Measurements from ENCODE around the gene CRIM1.

CRIM1 gene

DNA sequence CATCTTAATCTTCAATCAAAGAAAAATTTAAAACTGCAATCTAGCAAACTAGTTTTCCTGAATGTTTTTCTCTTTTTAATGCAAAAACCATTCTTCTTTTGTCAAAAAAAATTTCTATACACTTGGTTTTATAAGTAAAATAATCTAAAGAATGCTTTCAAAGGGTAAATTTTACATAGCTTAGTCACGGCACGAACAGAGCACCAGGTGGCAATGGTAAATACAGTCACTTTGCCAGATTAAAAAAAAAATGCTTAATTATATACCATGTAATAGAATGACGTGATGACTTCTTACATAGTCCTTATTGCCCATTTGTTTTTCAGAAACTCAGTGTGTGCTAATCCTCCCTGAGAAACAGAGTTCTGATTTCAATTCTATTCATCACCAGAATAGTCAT lies 232.0 kb downstream of the CRIM1 start:
- TF ChIP-seq TAF1 (IDR thresholded peaks at IDR 0.05; ENCODE audit: low read depth) (no peak), EP300 (IDR thresholded peaks at IDR 0.05; ENCODE audit: borderline replicate concordance) (no peak), TEAD4 (IDR thresholded peaks at IDR 0.05) (no peak), FOXM1 (IDR thresholded peaks at IDR 0.05; ENCODE audit: borderline replicate concordance, low read depth) (no peak), ZBTB7A (IDR thresholded peaks at IDR 0.05; ENCODE audit: low read depth) (no peak), CEBPB (IDR thresholded peaks at IDR 0.05) (no peak), CREB1 (IDR thresholded peaks at IDR 0.05; ENCODE audit: low read depth) (no peak)
- TF ChIP-seq, protein P1, sequence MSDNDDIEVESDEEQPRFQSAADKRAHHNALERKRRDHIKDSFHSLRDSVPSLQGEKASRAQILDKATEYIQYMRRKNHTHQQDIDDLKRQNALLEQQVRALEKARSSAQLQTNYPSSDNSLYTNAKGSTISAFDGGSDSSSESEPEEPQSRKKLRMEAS (IDR thresholded peaks at IDR 0.05), result no peak
- TF ChIP-seq, protein P2, sequence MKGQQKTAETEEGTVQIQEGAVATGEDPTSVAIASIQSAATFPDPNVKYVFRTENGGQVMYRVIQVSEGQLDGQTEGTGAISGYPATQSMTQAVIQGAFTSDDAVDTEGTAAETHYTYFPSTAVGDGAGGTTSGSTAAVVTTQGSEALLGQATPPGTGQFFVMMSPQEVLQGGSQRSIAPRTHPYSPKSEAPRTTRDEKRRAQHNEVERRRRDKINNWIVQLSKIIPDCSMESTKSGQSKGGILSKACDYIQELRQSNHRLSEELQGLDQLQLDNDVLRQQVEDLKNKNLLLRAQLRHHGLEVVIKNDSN (IDR thresholded peaks at IDR 0.05), result no peak

DNA sequence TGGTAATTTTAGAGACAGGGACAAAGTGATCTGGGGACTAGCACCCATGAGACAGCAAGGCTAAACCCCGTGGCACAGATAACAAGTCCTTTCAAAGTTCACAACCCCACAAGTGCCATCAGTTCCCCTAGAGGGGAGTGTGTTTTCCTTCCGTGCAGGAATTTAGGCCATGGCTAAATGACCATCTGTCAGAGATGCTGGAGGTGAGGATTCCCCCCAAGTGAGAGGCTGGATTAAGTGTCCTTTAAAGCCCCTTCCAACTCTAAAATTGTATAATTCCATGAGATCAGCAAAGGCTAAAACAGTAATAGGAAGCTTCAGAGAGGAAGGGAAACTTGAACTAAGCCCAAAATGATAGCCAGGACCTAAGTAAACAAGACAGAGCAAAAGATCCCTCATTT lies 233.7 kb downstream of the CRIM1 start:
- TF ChIP-seq TAF1 (IDR thresholded peaks at IDR 0.05; ENCODE audit: low read depth) (no peak), CEBPB (IDR thresholded peaks at IDR 0.05) (no peak), YY1 (IDR thresholded peaks at IDR 0.05; ENCODE audit: low read depth) (no peak), FOXM1 (IDR thresholded peaks at IDR 0.05; ENCODE audit: borderline replicate concordance, low read depth) (no peak), EGR1 (IDR thresholded peaks at IDR 0.05) (no peak), ZBTB7A (IDR thresholded peaks at IDR 0.05; ENCODE audit: low read depth) (no peak), RAD21 (IDR thresholded peaks at IDR 0.05; ENCODE audit: low read depth) (no peak), TEAD4 (IDR thresholded peaks at IDR 0.05) (no peak), TCF12 (IDR thresholded peaks at IDR 0.05; ENCODE audit: low read depth) (no peak), EP300 (IDR thresholded peaks at IDR 0.05; ENCODE audit: borderline replicate concordance) (no peak), NFIC (IDR thresholded peaks at IDR 0.05) (no peak), CREB1 (IDR thresholded peaks at IDR 0.05; ENCODE audit: low read depth) (no peak)
- TF ChIP-seq, protein P2 (IDR thresholded peaks at IDR 0.05), result no peak
- TF ChIP-seq, protein P3, sequence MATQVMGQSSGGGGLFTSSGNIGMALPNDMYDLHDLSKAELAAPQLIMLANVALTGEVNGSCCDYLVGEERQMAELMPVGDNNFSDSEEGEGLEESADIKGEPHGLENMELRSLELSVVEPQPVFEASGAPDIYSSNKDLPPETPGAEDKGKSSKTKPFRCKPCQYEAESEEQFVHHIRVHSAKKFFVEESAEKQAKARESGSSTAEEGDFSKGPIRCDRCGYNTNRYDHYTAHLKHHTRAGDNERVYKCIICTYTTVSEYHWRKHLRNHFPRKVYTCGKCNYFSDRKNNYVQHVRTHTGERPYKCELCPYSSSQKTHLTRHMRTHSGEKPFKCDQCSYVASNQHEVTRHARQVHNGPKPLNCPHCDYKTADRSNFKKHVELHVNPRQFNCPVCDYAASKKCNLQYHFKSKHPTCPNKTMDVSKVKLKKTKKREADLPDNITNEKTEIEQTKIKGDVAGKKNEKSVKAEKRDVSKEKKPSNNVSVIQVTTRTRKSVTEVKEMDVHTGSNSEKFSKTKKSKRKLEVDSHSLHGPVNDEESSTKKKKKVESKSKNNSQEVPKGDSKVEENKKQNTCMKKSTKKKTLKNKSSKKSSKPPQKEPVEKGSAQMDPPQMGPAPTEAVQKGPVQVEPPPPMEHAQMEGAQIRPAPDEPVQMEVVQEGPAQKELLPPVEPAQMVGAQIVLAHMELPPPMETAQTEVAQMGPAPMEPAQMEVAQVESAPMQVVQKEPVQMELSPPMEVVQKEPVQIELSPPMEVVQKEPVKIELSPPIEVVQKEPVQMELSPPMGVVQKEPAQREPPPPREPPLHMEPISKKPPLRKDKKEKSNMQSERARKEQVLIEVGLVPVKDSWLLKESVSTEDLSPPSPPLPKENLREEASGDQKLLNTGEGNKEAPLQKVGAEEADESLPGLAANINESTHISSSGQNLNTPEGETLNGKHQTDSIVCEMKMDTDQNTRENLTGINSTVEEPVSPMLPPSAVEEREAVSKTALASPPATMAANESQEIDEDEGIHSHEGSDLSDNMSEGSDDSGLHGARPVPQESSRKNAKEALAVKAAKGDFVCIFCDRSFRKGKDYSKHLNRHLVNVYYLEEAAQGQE (IDR thresholded peaks at IDR 0.05; ENCODE audit: low read depth), result no peak
- TF ChIP-seq, protein P1 (IDR thresholded peaks at IDR 0.05), result no peak

DNA sequence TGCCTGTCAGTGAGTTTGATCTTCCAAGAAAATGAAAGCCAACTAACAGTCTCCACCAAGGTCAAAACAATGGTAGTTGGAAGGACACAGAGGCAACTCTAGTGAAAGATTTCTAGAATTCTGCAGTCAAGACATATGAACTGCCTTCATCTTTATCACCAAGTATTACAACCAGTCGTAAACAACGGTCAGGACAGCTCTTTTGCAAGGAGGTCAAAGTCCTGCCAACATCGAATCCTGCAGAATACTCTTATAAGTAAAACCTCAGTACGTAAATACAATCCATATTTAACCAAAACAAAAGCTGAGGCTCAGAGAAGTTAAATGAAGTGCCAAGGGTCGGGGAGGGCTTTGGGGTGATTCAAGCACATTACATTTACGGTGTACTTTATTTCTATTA lies 239.3 kb downstream of the CRIM1 start:
- TF ChIP-seq TEAD4 (IDR thresholded peaks at IDR 0.05), result no peak
- TF ChIP-seq FOXM1 (IDR thresholded peaks at IDR 0.05; ENCODE audit: borderline replicate concordance, low read depth), result no peak
- no peak for TF ChIP-seq TAF1 (IDR thresholded peaks at IDR 0.05; ENCODE audit: low read depth)
- TF ChIP-seq NFIC (IDR thresholded peaks at IDR 0.05), result no peak
- TF ChIP-seq ZBTB7A (IDR thresholded peaks at IDR 0.05; ENCODE audit: low read depth), result no peak
- TF ChIP-seq, protein P3 (IDR thresholded peaks at IDR 0.05; ENCODE audit: low read depth), result no peak
- no peak for TF ChIP-seq YY1 (IDR thresholded peaks at IDR 0.05; ENCODE audit: low read depth)
- no peak for TF ChIP-seq CEBPB (IDR thresholded peaks at IDR 0.05)
- no peak for TF ChIP-seq EGR1 (IDR thresholded peaks at IDR 0.05)
- TF ChIP-seq CREB1 (IDR thresholded peaks at IDR 0.05; ENCODE audit: low read depth), result no peak
- TF ChIP-seq, protein P1 (IDR thresholded peaks at IDR 0.05), result no peak
- TF ChIP-seq RAD21 (IDR thresholded peaks at IDR 0.05; ENCODE audit: low read depth), result no peak
- TF ChIP-seq EP300 (IDR thresholded peaks at IDR 0.05; ENCODE audit: borderline replicate concordance), result no peak
- TF ChIP-seq, protein P2 (IDR thresholded peaks at IDR 0.05), result no peak
- no peak for TF ChIP-seq TCF12 (IDR thresholded peaks at IDR 0.05; ENCODE audit: low read depth)

DNA sequence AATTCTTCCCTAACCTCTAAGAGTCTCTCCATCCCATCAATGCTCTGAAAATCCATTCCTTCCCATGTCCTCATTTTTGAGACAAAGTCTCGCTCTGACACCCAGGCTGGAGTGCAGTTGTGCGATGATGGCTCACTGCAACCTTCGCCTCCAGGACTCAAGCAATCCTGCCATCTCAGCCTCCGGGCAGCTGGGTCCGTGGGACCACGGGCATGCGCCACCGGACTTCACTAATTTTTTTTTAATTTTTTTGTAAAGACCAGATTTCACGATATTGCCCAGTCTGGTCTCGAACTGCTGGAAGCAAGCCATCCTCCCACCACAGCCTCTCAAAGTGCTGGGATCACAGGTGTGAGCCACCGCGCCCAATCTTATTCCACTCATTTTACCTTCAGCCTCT lies 240.8 kb downstream of the CRIM1 start:
- TF ChIP-seq NFIC (IDR thresholded peaks at IDR 0.05), result no peak

DNA sequence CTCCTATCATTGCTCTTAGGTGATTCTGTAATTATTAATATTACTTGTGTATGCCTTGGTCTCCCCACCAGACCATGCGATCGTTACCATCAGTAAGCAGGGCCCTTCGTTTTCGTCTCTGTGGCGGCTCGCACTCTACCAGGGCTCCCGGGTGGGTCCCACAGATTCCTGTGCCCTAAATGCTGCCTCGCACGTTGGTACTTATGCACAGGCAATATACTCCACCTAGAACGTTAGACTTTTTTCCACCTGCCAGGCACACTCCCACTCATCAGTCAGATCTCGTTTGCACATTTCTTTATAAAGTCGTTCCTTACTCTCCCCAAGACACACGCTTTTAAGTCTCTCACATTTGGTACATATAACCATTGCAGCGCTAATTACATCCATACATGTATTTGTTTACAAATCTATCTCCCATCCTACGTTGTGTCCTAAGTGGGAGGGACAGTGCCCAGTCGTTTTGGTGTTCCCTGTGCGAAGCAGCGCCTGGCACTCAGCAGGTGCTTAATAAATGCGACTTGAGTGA lies 241.5 kb downstream of the CRIM1 start:
- TF ChIP-seq TCF12 (IDR thresholded peaks at IDR 0.05; ENCODE audit: low read depth) (no peak), FOXM1 (IDR thresholded peaks at IDR 0.05; ENCODE audit: borderline replicate concordance, low read depth) (no peak), YY1 (IDR thresholded peaks at IDR 0.05; ENCODE audit: low read depth) (no peak), ZBTB7A (IDR thresholded peaks at IDR 0.05; ENCODE audit: low read depth) (no peak), EGR1 (IDR thresholded peaks at IDR 0.05) (no peak), TAF1 (IDR thresholded peaks at IDR 0.05; ENCODE audit: low read depth) (no peak), NFIC (IDR thresholded peaks at IDR 0.05) (no peak), RAD21 (IDR thresholded peaks at IDR 0.05; ENCODE audit: low read depth) (no peak), CREB1 (IDR thresholded peaks at IDR 0.05; ENCODE audit: low read depth) (no peak), TEAD4 (IDR thresholded peaks at IDR 0.05) (no peak), EP300 (IDR thresholded peaks at IDR 0.05; ENCODE audit: borderline replicate concordance) (no peak), CEBPB (IDR thresholded peaks at IDR 0.05) (no peak)
- TF ChIP-seq, protein P3 (IDR thresholded peaks at IDR 0.05; ENCODE audit: low read depth), result no peak
- TF ChIP-seq, protein P2 (IDR thresholded peaks at IDR 0.05), result no peak
- TF ChIP-seq, protein P1 (IDR thresholded peaks at IDR 0.05), result no peak
